ENCODE measurements around the gene SSTR1. TPM values are rescaled to one million over a fixed set of nuclear protein-coding genes. Genes with fewer than 3 reads are reported as not detected.

Gene SSTR1
- total RNA-seq, 1 donor from 2014 or later, result 0.21 TPM

DNA sequence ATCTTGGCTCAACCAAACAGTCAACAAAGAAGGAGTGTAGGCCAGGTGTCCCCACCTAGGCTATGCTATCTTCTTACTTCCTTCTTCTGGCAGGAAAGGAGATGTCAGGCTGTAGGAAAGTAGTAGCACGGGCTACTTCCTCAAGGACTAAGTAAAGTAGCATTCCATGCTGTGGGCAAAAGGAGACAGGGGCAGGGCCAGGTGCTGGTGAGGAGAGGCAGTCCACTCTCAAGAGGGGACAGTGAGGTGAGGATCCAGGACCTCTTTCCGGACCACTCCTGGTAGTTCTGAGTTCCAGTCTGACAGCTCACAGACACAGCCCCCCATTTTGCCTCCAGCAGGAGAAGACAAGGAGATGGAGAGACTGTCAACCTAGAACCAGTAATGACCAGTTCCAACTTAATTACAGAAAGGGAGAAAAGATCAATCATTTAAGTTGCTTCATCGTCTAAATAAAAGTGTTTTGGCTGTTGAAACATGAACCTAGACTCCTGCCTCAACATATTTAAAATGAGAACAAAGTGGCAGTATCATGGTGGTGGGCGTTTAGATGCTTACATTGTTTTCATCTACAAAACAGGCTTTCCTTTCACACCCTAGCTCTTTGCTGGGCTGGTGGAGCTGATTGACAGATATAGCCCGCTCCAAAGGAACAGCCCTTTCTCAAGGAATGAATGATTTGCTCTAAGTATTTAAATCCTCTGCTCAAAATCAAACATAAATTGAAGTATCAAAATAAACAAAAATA, 5.1 kb upstream of the SSTR1 start:
- DNase-seq (ENCODE audit: low spot score), result no peak
- Mint-ChIP-seq H3K27me3 (ENCODE audit: unreplicated experiment) (peaks cover 5% of the 10 kb centered on the region), H3K36me3 (ENCODE audit: low read depth, unreplicated experiment) (no peaks in the 10 kb centered on the region), H3K27ac (ENCODE audit: unreplicated experiment) (no peak overlapping the region), H3K9me3 (ENCODE audit: unreplicated experiment) (no peaks in the 10 kb centered on the region), H3K4me3 (ENCODE audit: unreplicated experiment) (no peak overlapping the region), H3K4me1 (ENCODE audit: unreplicated experiment) (peaks cover 11% of the 10 kb centered on the region)
- TF ChIP-seq, protein P1, sequence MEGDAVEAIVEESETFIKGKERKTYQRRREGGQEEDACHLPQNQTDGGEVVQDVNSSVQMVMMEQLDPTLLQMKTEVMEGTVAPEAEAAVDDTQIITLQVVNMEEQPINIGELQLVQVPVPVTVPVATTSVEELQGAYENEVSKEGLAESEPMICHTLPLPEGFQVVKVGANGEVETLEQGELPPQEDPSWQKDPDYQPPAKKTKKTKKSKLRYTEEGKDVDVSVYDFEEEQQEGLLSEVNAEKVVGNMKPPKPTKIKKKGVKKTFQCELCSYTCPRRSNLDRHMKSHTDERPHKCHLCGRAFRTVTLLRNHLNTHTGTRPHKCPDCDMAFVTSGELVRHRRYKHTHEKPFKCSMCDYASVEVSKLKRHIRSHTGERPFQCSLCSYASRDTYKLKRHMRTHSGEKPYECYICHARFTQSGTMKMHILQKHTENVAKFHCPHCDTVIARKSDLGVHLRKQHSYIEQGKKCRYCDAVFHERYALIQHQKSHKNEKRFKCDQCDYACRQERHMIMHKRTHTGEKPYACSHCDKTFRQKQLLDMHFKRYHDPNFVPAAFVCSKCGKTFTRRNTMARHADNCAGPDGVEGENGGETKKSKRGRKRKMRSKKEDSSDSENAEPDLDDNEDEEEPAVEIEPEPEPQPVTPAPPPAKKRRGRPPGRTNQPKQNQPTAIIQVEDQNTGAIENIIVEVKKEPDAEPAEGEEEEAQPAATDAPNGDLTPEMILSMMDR (IDR thresholded peaks at IDR 0.05; ENCODE audit: unreplicated experiment), result no peak

DNA sequence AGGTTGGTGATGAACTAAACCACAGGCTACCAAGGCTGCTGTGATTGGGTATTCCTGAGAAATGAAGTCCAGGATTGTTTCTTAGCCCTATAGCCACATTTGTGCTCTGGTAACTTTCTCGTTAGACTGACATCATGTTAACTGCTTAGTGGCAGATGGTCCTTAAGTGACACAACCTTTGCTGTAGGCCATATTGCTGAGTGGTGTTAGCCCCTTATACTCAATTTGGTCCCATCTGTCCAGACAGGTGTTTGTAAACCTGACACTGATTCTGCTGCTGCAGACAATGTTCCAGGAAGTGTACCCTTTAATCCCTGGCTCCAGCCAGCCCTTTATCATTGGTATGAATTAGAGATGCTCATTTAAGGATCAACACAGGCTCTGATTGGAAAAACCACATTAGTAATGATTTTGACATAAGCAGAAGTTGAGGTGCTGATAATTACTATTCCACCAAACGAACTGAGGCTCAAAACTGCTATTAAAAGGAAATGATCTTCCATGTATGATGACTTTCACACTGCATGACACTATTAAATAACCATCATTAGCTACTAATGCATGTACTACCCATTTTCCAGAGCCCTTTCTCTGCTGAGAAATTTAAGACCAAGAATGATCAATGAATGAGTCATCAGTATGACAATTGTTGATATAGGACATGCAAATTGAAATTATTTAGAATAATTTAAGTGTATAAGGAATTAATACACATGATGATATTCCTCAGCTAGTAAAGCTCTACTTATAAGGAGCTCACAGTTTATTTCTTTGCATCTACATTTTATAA, 3.6 kb upstream of the SSTR1 start:
- peaks cover 11% of the 10 kb centered on the region for H3K27me3 Mint-ChIP-seq (ENCODE audit: unreplicated experiment)
- peaks cover 4% of the 10 kb centered on the region for H3K36me3 Mint-ChIP-seq (ENCODE audit: low read depth, unreplicated experiment)
- H3K4me1 Mint-ChIP-seq (ENCODE audit: unreplicated experiment), result peaks cover 18% of the 10 kb centered on the region
- no peaks in the 10 kb centered on the region for H3K9me3 Mint-ChIP-seq (ENCODE audit: unreplicated experiment)
- no peak for DNase-seq (ENCODE audit: low spot score)
- H3K4me3 Mint-ChIP-seq (ENCODE audit: unreplicated experiment), result no peak overlapping the region
- TF ChIP-seq, protein P1 (IDR thresholded peaks at IDR 0.05; ENCODE audit: unreplicated experiment), result no peak
- H3K27ac Mint-ChIP-seq (ENCODE audit: unreplicated experiment), result no peak overlapping the region

DNA sequence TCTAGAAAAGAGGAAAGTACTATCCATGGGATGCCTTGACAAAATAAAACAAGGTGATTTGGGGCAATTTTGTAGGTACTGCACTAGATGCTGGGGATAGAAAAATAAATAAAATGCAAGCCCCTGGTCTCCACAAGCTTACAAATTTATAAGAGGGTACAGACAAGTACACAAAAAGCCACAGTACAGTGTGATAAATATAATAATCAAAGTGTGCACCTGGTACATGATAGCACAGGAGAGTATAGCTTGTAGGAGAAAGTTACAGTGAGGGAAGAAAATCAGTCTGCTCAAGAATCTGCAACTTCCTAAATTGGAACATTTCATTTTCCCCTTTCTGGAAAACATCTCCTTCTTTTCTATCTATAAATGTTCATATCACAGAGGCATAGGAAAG, 3.0 kb upstream of the SSTR1 start:
- H3K27me3 Mint-ChIP-seq (ENCODE audit: unreplicated experiment), result peaks cover 11% of the 10 kb centered on the region

DNA sequence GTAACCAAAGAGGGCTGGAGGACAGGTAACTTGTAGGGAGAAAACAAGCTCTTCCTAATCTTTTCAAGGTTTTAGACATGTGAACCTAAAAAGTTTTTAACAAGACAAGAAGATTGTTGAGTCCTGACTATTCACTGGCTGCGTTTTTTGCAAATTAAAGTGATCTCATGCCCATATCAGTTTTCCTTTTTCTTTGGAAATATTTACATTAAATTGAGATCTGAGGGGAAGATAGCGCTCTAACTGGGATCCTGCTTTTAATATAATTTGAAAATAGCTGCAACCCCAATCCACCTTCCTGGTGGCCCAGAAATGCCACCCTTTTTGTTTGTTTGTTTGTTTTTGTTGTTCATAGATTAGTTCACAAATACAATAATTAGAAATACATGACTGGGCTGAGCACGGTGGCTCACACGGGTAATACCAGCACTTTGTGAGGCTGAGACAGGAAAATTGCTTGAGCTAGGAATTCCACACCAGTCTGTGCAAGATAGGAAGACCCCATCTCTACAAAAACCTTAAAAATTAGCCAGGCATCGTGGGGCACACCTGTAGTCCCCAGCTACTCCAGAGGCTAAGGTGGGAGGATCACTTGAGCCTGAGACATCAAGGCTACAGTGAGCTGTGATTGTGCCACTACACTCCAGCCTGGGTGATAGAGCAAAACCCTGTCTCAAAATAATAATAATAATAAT, 2.4 kb upstream of the SSTR1 start:
- H3K36me3 Mint-ChIP-seq (ENCODE audit: low read depth, unreplicated experiment), result peaks cover 4% of the 10 kb centered on the region
- peaks cover 23% of the 10 kb centered on the region for H3K4me1 Mint-ChIP-seq (ENCODE audit: unreplicated experiment)
- H3K27ac Mint-ChIP-seq (ENCODE audit: unreplicated experiment), result no peak overlapping the region
- DNase-seq (ENCODE audit: low spot score), result no peak
- peaks cover 16% of the 10 kb centered on the region for H3K27me3 Mint-ChIP-seq (ENCODE audit: unreplicated experiment)
- H3K4me3 Mint-ChIP-seq (ENCODE audit: unreplicated experiment), result no peak overlapping the region
- TF ChIP-seq, protein P1 (IDR thresholded peaks at IDR 0.05; ENCODE audit: unreplicated experiment), result no peak
- H3K9me3 Mint-ChIP-seq (ENCODE audit: unreplicated experiment), result no peaks in the 10 kb centered on the region

More for the DNA sequence above, 3.0 kb upstream of the SSTR1 start:
- Mint-ChIP-seq H3K27ac (ENCODE audit: unreplicated experiment) (no peak overlapping the region), H3K4me3 (ENCODE audit: unreplicated experiment) (no peak overlapping the region), H3K9me3 (ENCODE audit: unreplicated experiment) (no peaks in the 10 kb centered on the region), H3K36me3 (ENCODE audit: low read depth, unreplicated experiment) (peaks cover 4% of the 10 kb centered on the region), H3K4me1 (ENCODE audit: unreplicated experiment) (peaks cover 18% of the 10 kb centered on the region)
- TF ChIP-seq, protein P1 (IDR thresholded peaks at IDR 0.05; ENCODE audit: unreplicated experiment), result no peak
- no peak for DNase-seq (ENCODE audit: low spot score)
